ENCODE data around the gene SCFD2.

SCFD2 gene

DNA sequence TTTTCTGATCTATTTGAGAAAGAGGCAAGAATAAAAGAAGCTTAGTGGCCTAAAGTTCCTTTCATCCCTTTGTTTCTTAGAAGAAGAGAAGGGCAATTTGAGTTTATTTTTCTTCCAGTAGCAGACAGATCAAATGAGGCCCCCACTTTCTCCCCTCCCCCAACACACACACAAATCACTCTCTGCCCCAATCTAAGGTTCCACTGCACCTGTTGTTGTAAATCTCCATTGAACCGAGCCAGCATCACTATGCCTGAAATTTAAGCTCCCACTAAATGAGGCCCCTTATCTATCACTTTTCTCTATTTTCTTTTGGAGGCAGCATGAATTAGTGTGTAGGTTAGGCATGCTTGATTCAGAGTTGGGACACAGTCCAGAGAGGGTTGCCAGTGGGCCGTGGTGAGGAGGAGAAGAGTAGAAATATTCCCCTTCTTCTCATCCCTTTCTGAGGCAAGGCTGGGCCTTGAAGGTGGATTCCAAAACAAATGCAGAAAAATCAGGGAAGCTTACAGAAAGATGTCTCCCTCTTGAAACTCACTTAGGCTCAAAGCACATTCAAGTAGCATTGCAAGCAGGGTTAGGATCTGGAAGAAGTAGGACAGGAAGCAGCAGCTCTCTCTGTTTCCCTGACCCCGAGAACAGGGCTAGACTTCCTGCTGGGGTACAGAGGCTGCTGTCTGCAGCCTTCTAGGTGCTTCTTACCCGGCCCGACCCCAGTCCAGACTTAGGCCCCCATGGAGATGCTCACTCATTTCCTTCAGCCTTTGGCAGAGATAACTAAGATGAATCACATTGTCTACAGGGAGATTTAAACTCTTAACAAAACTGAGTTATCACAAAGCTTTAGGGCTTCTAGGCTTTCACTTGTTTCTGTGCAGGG lies 433.0 kb downstream of the SCFD2 start:
- H3K4me3 ChIP-seq (ENCODE audit: low read length), result no peak overlapping the region
- DNase-seq (ENCODE audit: low read depth), result no peak
- TF ChIP-seq, protein P1, sequence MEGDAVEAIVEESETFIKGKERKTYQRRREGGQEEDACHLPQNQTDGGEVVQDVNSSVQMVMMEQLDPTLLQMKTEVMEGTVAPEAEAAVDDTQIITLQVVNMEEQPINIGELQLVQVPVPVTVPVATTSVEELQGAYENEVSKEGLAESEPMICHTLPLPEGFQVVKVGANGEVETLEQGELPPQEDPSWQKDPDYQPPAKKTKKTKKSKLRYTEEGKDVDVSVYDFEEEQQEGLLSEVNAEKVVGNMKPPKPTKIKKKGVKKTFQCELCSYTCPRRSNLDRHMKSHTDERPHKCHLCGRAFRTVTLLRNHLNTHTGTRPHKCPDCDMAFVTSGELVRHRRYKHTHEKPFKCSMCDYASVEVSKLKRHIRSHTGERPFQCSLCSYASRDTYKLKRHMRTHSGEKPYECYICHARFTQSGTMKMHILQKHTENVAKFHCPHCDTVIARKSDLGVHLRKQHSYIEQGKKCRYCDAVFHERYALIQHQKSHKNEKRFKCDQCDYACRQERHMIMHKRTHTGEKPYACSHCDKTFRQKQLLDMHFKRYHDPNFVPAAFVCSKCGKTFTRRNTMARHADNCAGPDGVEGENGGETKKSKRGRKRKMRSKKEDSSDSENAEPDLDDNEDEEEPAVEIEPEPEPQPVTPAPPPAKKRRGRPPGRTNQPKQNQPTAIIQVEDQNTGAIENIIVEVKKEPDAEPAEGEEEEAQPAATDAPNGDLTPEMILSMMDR (conservative IDR thresholded peaks at IDR 0.05; ENCODE audit: low read depth, low read length), result no peak

DNA sequence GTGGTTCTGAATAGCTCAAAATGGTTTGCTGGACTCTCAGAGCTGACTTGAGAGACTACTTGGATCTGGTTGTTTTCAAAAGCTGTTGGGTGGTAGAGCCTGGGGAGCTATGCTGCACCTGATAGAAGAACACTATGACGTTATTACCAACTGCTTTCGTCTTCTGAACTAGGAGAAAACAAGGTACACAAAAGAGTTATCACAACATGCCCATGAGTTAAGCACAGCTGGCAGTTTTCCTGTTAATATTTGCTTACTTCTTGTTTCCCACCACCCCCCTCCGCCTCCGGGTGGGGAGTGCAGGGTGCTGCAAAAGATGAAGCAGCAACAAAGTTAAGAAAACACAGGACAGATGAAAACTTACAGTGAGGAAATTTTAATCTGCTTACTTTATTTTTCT lies 434.6 kb downstream of the SCFD2 start:
- no peak overlapping the region for H3K4me3 ChIP-seq (ENCODE audit: low read length)
- DNase-seq (ENCODE audit: low read depth), result no peak
- TF ChIP-seq, protein P1 (conservative IDR thresholded peaks at IDR 0.05; ENCODE audit: low read depth, low read length), result no peak

DNA sequence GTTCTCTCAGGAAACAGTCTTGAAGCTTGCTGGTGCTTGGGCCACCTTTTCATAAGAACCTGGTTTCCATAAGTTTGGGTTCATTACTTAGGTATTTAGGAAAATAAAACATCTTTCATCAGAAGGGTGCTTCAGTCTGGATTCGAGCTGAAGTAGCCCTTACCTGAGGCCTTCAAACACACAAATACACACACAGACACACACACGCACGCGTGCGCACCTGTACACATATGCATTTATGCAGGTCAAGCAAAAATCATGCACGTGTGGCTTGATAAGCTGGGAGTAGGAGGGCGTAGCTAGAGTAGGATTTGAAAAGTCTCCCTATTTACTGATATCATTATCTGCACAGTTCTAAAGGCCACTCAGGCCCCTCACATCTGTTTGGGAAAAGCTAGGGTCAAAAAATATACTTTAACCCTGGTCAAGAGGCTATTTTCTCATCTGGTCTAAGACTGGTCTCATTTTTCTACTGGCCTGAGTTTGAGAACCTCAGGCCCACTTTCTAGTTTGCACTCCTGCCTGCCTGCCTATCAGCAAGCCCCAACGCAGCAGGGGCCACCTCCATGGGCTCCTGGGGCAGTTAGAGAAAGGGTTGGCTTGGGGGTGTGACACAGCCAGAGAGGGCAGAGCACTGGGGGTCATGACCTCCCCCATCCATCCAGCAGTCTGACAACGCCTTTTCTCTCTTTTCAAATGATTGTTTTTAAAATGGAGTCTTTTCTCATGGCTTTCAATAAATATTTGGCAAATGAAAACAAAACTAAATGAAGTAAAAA lies 439.5 kb downstream of the SCFD2 start:
- H3K4me3 ChIP-seq (ENCODE audit: low read length), result no peak overlapping the region
- TF ChIP-seq, protein P1 (conservative IDR thresholded peaks at IDR 0.05; ENCODE audit: low read depth, low read length), result no peak
- no peak for DNase-seq (ENCODE audit: low read depth)

DNA sequence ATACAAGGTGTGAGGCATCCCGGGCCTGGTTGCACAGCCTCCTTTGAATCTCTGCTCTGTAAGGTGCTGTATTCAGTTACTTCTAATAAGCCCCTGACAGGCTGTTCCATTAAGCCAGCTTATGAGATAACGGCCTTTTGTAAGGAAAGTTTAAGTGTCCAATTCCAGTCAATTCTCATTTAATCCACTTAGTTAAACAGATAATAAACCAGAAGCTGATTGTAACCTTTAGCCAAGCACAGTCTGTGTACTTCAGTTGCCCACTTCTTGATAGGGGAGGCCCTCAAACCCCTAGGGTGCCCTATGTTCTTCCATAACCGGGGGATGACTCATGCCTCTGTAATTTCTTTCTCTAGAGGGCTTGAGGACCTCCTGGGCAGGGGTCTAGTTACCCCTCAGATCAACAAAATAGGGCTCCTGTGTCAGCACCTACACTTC lies 440.3 kb downstream of the SCFD2 start:
- TF ChIP-seq, protein P1 (conservative IDR thresholded peaks at IDR 0.05; ENCODE audit: low read depth, low read length), result no peak
- DNase-seq (ENCODE audit: low read depth), result no peak
- H3K4me3 ChIP-seq (ENCODE audit: low read length), result no peak overlapping the region

DNA sequence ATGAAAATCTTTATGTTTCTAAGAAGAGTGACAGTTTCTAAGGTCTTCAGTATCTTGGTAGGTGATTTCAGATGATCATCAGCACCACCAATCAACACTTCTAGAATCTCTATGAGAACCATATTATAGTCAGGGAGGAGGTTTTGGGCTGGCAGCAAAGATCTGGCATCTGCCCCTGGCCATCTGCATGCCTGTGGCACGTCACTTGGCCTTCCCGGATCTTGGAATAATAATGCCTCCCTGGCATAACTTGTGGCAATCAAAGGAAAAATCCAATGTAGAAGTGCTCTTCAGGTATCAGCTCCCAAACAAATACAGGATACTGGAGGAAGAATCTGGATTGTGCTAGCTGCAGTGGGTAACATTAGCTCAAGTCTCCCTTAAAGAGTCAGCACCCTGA lies 446.4 kb downstream of the SCFD2 start:
- H3K4me3 ChIP-seq (ENCODE audit: low read length), result no peak overlapping the region
- TF ChIP-seq, protein P1 (conservative IDR thresholded peaks at IDR 0.05; ENCODE audit: low read depth, low read length), result no peak

DNA sequence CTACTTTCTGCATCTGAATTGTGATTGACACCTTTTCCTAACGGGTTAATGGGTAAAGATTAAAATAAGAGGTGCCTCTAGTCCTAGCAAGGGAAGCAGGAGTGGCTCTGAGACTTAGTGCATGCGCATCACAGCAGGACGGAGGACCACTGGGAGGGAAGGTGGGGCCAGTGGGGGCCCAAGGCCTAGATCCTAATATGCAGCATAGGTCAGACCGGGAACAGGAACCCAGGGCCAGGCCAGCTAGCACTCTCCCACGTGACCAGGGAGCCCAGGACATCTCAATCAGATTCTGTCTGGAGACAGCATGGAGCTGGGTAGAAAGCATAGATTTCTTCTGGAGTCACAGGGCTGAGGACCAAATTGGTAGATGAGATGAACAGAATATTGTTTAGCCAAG lies 448.0 kb downstream of the SCFD2 start:
- H3K4me3 ChIP-seq (ENCODE audit: low read length), result no peak overlapping the region
- TF ChIP-seq, protein P1 (conservative IDR thresholded peaks at IDR 0.05; ENCODE audit: low read depth, low read length), result no peak
- no peak for DNase-seq (ENCODE audit: low read depth)

More for the DNA sequence above, 446.4 kb downstream of the SCFD2 start:
- DNase-seq (ENCODE audit: low read depth), result no peak

Data from retinal pigment epithelial cell (primary cell).